Right lung (tissue), 5 donors: ENCODE results near the gene TNIK. TPM values are rescaled to one million over a fixed set of nuclear protein-coding genes. Genes with fewer than 3 reads are reported as not detected.

Experiments used
- DNase-seq, 2 donors: peaks; one replicate each; pipeline ENCODE4 v3.0.0-alpha.2; 2013
- polyA plus RNA-seq, 5 donors: library from polyadenylated mRNA; unstranded; fragments of 120-200 nt; gene quantifications; one replicate each; pipeline versions ENCODE4 v1.2.1 to v1.2.3, GENCODE V29; 2013; ENCODE audit warnings: inconsistent platforms in 1 of 5, low replicate concordance in 1 of 5; ENCODE audit not compliant: insufficient read length in 5 of 5, insufficient read depth in 1 of 5

TNIK gene
- polyA plus RNA-seq, 5 donors = 11.5 to 21.1 (median 16.2) TPM

DNA sequence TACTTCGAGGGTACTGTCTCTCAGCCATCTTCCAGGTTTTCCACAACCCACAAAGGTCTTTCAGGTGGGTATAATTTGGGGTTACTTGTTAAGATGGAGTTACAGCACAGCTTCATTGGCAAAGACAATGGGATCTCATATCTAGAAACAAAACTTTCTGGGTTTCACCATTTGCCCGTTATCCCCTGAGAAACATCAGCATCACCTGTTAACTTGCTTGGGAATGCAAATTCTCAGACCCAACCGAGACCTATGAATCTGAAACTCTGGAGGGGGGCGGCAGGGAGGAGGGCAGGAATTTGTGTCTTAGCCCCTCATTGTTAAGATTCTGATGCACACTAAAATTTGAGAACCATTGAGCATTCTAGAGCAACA is 176.4 kb downstream of the TNIK start:
- no peak for DNase-seq

DNA sequence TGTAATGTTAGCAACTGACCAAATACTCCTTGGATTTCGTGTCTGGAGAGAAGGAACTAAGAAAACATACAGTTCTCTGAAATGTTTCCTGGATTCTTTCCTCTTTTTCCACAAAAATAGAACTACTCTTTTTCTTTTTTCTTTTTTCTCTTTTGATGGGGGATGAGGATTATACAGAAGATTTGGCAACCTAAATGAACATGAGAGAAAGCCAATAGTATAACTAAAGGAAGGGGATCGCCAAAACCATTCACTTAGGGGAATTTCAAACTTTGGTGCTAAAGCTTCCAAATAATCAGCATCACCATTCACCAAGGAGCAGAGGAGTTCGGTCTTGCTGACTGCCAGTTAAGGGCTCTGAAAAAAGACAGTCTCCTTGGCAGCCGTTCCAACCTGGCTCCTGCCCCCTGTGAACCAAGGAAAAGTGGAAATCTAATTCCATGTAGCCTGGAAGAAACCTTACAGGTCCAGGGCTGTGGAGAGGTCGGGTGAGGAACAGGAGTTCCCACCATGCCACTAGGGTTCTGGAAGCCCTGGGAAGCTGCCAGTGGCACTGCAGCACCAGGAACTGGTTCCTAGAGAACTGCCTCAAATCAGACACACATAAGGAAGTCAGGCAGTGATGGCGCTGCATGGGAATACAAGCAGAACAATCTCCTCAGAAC is 176.9 kb downstream of the TNIK start:
- no peak for DNase-seq

DNA sequence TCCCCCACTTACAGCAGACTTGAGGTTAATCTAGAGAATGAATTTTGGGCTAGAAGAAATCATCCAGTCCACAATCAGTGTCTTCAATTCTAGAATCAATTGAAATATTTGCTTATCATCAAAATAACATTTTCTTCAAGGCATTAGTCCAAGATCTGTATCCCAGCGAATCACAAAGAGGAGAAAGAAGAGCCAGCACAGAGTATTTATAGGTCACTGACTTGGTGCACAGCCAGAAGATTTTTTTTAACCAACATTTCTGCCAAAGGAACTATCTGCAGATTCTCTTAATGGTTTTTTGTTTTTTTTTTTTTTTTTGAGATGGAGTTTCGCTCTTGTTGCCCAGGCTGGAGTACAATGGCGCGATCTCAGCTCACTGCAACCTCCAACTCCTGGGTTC is 178.2 kb downstream of the TNIK start:
- peak; percentile 81 to 82 for DNase-seq

DNA sequence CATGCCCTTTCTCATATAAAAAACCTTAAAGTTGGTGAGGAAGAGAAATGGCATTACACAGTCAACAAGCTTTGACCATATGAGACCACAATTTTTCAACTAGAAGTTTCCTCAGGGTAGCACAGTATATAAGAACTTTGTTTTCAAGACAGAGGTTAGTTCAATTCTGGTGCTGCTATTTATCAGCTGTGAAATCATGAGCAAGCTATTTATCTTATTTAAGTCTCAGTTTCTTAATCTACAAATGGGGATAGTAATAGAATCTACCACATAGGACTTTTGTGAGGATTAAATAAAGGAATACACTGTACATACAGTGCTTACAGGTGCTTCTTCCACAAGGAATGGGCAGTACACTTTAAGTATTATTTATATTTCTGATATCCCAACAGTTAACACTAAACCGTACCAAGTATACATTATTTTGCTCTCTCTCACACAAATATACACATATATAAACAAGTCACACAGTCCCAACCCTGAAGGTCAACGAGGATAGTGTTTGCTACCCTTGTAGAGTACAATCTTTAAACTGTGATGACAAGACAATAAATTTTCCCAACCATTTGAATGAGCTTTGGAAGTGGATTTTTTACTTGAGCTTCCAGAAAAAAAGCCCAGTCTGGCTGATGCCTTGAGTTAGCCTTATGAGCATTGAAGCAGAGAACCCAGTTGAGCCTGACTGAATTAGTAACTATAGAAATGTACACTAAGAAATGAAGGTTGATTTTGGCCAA is 178.8 kb downstream of the TNIK start:
- no peak for DNase-seq

DNA sequence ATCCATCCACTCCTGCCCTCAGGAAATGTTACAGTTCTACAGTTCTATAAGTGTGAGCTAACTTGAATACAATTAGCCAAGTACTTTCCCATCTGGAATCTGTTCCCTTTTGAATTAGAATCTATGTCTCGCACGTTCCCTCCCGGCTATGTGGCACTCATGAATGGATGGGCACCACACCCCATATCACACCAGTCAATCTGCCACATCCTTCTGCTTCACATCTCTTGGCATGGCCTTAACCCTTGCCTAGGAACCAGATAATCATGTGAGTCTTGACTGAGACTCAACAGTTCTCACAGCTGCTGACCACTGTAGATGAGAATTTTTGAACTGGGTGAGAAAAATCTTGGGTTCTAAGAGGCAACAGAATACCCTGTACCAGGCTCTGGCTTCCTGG is 180.2 kb downstream of the TNIK start:
- no peak for DNase-seq

DNA sequence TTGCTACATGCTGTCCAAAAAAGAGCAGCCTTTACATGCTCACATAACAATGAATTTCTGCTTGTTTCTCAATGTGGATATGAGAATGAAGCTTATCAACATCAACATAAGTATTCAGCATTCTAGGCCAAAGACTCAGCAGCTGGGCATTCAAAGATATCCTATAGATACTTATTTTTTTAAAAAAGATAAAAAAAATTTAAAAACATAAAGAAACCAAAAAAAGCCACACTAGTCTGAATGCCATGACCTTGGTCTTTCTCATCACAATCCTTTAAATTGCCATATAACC is 182.0 kb downstream of the TNIK start:
- no peak for DNase-seq

DNA sequence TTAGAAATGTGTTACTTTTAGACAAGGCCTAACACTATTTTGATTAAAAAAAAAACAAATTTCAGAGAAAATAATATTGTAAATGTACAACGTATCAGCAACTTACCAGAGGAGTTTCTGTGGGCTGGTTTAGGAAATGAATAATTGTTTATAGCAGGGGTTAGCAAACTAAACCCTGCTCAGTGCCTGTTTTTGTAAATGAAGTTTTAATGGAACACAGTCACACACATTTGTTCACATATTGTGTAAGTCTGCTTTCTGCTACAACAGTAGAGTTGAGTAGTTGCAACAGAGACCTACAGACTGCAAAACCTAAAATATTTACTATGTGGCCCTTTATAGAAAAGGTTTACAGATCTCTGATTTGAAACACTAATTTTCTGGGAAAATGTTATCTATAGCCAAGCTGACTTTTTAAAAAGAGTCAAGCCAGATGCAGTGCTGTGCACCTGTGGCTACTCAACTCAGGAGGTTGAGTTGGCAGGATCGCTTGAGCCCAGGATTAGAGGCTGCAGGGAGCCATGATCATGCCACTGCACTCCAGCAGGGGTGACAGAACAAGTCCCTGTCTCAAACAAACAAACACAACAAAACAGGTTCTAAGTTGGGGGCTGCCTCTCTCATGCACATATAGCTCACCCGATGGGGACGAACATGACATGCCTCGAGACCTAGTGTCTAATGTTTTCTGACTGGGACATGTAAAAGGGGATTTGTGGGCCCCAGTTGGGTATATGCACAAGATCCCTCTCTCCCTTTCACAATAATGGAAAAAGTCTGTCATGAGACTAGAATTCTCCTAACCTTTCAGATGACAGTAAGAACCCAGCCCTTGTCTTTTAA is 182.5 kb downstream of the TNIK start:
- no peak for DNase-seq

DNA sequence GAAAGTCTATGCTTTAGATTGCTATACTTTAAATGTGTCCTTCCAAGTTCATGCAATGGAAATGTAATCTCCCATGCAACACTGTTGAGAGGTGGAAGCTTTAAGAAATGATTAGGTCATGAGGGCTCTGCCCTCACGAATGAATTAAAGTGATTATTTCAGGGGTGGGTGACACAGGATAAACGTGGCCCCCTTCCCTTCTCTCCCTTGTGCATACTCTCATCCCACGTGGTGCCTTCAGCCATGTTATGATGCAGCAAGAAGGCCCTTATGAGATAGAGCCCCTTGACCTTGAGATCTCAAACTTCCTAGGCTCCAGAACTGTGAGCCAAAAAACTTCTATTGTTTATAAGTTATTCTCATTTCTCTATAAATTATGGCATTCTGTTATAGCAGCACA is 183.3 kb downstream of the TNIK start:
- no peak for DNase-seq

DNA sequence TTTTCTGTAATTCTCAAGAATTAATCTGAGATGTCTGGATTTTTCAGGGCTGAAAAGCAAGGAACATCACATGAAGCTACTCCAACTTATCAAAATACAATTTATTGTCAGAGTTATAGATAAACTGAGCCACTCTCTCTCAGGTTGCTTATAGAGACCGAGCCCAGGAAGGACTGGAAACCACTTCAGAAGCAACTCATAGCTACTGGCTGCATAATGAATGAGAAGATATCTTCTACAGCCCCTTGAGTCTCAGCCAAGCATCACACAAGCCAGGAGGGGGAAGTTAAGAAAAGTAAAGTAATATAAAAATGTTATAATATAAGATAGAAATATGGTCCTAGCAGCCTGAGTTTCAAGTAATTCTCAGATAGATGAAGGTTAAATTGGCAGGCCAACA is 186.0 kb downstream of the TNIK start:
- no peak for DNase-seq

DNA sequence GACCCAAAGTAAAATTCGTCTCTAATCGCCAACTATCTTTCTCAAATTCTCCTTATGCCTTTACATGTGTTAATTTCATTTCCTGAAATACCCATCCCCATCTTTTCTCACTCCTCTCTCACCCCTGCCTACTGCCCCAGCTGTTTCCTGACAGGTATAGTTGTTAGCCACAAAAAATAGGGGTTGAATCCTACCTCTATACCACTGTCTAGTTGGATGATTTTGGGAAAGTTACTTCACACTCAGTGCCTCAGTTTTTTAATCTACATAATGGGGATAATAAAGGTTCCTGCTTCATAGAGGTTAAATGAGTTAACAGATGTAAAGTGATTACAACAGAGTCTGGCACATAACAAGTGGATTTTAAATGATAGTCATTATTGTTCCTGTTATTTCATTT is 189.7 kb downstream of the TNIK start:
- DNase-seq = no peak

DNA sequence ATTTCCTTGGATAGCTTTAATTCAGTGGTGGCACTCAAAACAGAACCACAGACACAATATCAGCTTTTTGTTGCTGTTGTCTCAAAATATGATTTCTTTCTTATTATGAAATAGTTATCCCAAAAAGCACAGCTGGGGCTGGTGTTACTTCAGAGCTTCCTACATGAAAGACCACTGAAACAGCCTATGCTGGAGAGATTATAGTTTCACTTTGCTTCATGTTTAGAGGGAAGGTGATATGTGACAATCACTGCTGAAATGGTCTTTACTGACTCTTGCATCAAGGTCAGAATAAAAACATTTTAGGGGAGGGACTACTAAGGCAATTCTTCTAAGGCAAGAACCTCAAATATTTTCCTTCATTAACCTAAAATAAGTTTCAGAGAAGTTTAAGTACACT is 190.7 kb downstream of the TNIK start:
- peak in 1 of 2 donors; percentile 37 for DNase-seq

DNA sequence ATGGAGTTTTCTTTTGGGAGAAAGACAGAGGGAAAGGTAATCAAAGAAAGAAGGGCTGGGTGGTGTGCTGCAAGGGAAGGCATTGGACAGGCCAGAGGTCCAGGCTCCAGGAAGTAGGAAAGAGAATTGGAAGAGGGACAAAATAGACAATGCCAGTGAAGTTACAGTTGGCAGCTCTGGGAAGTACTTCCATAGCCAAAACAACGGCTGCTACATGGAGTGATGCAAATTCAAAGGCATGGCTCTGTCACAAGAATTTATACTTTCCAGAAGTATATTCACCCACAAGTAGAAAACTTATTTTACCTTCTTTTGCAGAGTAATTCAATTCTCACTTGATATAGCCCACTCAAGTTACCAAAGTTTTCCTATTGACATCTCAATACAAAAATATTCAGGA is 191.5 kb downstream of the TNIK start:
- no peak for DNase-seq

DNA sequence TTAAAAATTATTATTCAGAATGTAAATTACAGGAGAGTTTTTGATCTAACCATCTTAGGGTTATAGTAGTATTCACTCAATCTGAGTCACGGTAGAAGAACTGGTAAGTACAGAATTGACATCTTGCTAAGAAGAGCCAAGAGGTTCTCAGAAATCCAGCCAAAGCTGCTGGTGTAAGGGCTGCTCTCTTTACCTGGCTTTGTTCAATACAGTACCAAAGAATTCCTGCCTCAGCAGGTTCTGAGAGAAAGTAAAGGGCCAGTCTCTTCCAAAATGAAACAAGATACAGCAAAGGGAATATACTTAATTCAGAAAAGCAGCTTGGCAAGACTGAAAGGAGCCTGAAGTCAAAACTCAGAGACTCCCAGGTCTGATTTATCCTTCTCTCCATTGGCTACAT is 193.1 kb downstream of the TNIK start:
- no peak for DNase-seq

DNA sequence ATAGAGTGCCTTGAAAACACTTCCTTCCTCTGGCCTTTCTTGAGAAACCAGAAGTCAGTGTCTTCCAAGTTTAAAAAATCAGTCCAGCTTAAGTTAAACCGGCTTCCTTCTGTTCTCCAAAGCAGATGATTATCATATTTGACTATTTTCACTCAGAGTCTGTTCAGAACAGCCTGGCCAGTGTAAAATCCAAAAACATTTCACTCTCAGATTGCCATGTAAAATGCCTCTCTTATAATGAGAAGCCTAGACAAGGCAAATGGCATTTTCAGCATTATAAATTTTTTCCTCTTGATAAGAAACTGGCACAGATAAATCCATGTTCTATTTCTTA is 193.5 kb downstream of the TNIK start:
- DNase-seq = no peak

DNA sequence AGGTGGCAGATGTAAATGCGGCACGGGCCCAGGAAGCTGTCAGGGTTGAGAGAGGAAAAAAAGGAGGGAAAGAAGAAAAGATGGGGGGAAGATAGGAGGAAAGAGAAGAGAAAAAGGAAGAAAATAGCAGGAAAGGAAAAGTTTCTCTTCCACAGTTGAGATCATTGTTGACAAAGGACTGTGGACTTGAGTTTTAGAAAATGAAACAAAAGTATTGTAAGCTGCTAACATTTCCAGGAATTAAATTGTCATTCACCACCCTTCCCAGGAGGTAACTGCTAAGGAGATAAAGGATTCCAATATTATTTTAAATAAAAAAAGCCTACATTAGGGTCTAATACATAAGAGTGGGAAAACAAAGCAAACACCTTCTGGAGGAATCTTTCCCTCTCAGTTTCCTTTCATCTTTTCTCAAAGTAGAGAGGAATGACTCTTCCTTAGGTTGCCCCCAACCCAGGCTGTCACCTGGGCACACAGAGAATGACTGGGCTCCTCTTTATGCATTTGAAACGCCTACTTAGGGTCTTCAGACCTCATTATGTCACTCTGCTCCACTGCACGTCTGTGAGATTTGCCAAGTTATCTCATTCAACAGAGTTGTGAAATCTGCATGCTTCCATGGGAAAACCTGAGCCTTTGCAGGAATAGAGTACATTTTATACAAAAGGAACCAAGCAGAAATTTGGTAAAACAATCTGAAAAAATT is 194.0 kb downstream of the TNIK start:
- no peak for DNase-seq

DNA sequence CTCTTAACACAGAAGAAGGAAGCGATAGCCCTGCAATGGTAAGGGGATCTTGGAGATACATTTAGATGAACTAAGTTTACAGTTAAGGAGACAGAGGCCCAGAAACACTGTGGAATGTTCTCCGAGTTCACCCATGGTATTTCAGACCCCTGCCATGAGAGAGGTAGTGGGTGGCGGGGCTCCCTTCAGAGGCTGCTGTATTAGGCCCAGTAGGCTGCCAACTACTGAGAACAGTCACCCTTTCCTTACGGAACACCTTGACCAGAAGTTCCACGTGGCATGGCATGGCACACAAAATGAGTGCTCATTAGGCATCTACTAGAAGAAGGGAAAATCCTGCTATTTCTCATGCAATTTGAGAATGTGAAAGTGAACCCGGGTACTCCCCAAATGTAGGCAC is 195.4 kb downstream of the TNIK start:
- no peak for DNase-seq

DNA sequence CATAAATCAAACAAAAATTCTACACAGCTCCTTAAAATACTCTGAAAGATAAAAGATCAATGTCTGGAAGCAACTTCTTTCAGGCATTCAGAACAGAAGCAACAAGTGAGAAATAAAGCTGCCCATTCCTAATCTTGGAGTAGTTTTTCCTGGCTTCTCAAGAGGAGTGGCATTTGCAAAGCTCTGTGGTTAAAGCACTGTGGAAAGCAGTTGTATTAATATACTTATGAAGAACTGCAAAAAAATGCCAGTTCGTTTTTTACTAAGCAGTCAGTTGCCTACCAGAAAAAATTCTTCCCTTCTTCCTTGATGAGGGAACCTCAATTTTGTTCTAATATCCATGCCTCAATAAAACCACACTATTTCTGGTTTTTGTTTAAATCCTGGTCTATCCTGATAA is 197.8 kb downstream of the TNIK start:
- no peak for DNase-seq

DNA sequence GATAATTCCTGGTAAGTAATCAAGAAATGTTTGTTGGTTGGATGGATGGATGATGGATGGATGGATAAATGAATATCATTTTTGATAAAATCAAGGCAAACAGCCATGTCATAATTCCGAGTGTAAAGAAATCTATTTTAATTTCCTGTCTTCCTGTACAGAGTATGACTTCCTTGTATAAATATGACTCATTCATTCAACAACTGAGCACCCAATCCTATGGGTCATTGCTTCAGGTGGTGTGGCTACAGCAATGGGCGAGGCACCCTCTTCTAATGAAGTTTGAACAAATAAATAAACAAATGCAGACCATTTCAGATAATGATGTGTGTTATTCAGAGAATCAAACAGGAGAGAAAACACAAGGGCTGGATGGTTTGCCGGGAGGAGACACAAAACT is 198.7 kb downstream of the TNIK start:
- no peak for DNase-seq

DNA sequence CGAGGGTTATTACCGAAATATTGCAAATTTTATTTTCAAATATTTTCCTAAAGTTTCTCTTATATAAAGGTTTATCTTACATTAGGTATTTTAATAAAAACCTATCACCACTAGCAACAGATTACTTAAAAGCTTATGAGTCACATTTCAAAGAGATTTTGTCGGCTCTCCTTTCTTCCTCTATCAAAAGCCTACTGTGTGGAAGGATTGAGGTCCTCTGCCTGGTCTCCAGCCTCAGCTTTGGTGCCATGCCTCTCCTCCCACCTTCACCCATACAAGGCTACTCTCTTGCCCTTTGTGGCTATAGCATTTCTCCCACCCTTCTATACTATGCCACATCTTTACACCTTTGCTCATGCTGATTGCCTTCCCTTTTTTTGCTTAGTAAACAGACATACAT is 199.3 kb downstream of the TNIK start:
- no peak for DNase-seq

DNA sequence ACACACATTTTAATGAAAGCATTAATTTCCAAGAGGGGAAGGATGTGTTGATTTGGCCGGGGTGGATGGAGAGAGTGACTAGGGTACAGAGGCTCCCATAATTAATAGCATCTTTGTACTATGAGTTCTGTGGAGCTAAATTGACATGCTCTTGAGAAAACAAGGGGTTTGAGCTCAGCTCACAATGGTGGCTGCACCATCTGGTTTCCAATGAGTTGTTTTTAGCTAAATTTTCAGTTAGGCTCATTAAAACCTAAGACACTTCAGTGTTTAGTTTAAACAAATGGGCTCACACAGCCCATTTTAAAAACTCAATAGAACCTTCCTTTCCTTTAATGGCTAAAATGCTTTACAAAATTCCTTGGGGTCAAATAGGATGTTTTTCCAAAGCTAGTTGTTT is 199.7 kb downstream of the TNIK start:
- no peak for DNase-seq

DNA sequence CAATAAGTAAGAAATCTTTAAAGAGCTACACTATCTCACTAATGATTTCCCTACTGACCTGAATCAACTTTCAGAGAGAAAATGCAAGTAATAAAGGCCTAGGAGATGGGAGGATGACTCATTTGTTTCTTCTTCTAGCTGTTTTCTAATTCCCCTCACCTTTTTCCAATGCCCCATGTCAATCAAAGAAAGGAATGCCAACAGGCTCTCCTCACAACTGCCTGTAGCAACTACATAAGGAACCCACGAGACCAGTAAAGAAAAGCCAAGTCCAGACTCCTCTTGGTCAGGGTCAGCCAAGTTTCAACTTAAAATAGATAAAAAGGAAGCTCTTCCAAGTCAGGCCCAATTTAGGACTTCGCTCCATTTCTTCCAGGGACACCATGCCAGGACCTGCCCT is 201.9 kb downstream of the TNIK start:
- DNase-seq = no peak
